Stimulated activated CD4-positive, alpha-beta T cell treated with anti-CD3 and anti-CD28 coated beads, Interleukin-1b, Interleukin-23, amount 100 ng/mL, for 1 hour (primary cell): ENCODE measurements around the gene TXNRD2.
A peak's percentile ranks its signal among the peaks of the same experiment; 100 is the strongest.

Source experiments
- DNase-seq, 2 donors: peaks; one replicate each; pipeline ENCODE4 v3.0.0-alpha.2; 2020; ENCODE audit warnings: low read depth in 2 of 2

Gene TXNRD2

DNA sequence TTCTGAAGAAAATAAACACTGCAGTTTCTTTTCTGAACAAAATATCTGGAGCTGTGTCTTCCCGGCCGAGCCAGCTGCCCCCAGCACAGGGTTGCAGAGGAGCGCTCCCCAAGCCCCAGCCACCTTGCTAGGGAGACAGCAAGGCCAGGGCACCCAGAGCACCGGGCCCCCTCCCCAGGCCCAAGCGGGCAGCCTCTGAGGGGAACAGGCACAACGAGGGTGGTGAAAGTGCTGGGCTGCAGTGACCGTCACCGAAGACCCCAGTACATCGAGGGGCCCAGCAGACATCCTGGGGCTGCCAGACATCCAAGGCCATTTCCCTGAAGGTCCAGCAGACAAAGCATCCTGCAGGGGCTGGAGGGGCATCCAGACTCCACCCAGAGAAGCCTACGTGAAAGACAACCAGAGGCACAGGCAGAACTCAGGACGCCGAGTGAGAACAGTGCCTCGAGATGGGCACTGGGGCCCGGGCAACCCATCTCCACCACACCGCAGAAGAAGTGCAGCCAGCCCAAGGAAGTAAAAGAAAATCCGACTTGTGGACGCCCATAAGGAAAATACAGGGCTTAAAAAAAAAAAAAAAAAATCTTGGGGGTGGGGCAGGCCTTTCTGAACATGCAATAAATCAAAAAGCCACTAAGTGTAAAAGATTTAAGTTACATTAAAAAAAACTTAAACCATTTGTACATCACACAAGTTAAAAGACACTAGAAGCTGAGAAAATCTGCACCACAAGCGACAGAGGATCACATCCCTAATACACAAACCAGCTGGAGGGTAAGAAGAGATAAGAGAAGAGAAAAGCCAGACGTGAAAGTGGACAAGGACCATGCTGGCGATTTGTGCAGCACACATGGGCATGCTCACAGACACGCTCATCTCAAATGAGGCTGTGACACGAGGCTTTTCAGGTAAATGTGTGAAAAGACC is 36.0 kb downstream of the TXNRD2 start:
- DNase-seq, result no peak

DNA sequence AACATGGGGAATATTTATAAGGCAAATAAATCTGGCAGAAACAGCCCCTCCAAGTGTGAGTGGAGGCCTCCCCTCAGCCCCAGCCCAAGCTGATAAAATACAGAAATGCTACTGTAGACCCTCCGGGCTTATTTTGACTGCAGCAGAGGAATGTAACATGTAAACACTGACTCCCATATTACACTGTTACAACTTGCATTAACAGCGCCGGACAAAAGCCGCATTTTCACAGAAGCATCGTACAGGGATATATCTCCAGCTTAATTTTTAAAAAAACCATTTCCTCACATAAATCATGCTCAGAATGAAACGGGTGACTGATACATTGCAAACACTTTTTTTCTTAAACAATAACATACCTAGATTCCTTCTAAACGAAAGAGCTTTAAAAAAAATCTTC is 36.7 kb downstream of the TXNRD2 start:
- no peak for DNase-seq

DNA sequence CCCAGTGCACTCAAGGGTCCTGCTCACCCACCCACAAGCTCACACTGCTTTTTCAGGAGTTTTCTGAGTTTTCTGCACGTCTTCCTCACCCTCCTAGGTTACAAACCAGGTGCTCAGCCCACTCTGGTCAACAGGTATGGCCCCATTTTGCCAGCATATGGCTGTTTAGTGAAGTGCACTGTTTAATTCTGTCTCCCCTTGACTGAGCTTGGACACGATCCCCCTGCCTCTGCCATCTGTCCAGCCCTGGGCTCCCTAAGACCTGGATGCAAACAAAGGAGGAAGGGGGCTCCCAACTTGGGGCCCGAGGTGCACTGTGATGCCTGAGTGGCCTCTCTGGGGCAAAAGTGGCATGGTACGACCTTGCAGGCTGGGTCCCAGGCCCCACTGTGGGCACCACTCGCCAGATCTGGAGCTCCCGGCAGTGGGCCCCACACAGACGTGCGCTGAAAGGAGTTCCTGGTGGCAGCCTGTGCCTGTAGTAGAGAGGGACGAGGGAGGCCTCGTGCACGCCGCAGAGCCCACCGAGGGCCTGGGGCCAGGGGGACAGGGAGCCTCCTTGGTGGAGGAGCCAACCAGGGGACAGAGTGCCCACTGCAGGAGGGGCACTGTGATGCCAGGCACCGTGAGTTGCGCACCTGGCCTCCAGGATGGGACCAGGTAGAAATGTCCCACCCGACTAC is 37.3 kb downstream of the TXNRD2 start:
- no peak for DNase-seq

DNA sequence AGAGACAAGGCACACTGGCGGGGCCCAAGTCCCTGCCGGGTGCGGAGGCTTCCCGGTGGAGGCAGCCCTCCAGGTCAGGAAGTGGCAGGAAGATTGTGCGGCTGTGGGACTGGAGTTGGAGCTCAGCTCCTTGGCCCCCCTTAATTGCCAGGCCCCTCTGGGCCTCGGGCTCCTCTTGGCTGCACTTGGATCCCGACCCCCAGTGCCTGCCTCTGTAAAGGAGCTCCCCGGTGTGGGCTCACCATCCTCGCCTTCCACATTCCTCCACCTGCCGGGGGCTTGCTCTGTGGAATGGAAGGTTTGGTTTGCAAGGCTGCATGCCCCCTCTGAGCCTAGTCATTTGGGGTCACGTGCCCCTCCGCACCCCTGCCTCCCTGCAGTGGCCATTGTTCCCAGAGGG is 38.1 kb downstream of the TXNRD2 start:
- DNase-seq, result no peak

DNA sequence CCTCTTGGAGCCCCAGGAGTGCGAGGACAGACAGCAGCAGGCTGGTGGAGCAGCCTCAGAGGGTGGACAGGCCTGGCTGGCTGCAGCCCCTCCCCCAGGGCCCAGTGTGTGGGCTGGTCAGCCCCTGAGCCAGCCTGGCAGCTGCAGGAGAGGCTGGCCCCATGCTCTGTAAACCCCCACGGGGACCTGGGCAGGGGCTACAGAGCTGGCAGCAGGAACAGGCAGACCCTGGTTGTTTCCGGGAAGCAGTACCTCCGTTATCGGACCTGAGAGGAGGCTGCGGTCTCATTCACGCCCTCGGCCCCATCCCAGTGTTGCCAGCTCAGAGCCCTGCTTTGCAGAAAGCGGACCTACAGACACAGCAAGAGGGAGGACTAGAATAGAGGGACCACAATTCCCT is 38.6 kb downstream of the TXNRD2 start:
- no peak for DNase-seq

DNA sequence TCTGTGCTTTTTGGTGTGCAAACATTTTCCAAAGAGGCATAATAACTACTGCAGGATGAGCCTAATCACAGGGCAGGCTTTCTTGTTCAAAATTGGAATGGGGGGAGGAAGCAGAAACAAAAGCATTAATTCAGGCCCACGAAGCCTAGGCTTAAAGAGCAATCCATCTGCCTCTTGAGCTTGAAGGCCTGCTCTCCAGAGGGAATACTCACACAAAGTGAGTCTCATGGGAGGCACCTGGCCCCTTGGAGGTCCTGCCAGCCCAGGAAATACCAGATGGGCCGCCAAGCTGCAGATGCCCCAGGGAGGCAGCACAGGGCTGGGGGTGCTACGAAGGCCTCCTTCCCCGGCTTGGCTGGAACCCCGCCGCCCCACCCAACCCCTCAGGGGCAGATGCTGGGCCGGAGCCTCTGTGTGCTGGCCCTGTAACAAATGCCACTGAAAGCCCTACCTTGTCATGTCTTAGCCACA is 39.3 kb downstream of the TXNRD2 start:
- DNase-seq, result no peak

DNA sequence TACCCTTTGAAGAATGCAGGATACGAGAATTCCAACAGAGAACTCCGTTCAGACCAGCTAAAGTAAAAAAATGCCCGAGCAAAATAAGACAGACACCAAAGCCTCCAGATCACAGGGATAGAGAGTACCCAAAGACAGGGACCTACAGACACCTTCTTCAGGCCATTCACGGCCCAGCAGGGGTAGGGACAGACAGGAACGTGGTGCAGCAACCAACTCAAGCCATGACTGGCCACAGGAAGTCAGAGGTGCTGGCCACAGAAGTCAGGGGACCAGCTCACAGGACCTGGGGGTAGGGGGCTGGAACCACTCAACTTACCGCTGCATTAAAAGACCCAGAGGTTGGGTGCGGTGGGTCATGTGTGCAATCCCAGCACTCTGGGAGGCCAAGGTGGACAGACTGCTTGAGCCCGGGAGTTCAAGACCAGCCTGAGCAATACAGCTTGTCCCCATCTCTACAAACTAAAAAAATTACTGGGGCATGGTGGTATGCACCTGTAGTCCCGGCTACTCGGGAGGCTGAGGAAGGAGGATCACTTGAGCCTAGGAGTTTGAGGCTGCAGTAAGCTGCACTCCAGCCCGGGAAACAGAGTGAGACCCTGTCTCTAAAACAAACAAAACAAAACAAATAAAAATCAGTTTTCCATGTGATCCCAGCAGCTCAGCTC is 39.9 kb downstream of the TXNRD2 start:
- DNase-seq, result no peak

DNA sequence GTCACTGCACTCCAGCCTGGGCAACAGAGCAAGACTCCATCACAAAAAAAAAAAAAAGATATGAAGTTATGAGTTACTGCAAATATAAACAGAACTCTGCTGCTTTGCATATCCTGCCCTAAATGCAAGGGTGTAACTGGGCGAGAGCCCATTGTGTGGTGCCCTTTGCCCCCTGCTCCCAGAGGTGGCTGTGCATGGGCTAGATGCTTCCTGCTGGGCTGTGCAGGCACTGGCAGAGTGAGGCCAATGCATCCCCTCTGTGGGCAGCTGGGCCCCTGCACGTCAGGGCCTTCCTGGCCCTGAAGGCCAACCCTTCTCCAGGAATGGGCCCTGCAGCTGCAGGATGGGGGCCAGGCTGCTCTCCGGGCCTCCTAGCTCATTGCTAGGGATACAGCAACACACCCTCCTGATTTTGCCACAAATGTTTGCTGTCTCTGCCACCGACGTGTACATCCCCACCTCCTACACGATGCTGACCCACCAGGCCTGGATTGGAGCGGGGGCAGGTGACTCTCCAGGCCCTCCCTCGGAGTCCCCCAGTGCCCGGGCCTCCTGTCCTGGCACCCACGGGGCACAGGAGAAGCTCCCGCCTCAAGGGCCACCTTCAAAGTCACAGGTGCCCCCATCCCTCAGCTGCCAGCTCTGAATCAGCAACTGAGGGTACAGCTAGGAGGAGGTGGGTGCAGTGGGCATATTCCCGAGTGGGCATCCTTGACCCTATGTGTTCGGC is 40.7 kb downstream of the TXNRD2 start:
- DNase-seq, result no peak

DNA sequence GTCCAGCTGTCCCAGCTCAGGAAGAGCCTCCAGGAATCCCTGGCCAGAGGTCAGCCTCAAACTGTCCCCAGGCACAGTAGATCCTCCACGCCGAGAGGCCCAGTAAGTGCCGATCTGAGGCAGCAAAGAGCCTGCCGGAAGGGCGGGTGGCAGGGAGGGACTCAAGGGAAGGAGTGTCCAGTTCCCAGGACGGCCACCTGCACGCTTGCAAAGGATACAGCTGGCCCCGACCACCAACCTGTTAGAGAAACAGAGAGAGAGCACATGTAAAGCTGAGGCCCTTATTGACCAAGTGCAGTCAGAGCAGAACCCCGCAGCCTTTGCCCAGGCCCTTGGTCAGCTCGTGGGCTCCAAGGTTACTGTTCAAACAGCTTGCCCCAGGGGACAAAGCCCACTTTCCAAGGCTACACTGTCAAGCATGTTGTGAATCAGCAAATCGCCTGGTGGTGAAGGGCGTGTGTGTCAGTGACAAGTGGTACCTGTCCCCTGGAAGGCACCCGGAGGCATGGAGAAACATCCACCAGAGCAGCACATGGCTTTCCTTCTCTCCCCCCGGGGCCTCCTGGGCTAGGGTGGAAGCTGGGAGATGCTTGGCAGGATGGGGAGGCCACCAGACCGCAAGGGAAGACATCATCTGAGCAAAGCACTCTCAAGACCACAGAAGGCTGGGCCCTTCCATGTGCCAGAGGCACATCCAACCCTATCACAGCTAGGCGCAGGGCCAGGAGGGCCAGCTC is 42.6 kb downstream of the TXNRD2 start:
- no peak for DNase-seq

DNA sequence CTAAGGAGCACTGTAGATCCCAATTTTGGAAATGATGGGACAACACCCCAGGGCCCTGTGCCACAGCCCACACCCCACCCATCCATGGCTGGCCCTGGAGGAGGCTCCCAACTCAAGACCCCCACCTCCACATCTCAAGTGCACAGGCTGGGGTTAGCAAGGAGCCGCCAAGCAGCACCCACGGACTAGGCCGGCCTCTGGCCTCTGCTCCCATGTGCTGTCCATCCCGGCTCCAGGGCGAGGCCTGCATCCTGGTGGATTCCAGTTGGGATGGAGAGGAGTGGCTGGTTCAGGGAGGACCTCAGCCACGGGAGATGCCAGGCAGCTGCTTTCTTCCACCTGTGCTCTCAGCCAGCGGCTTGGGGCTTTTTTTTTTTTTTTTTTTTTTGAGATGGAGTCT is 43.5 kb downstream of the TXNRD2 start:
- DNase-seq, result no peak

DNA sequence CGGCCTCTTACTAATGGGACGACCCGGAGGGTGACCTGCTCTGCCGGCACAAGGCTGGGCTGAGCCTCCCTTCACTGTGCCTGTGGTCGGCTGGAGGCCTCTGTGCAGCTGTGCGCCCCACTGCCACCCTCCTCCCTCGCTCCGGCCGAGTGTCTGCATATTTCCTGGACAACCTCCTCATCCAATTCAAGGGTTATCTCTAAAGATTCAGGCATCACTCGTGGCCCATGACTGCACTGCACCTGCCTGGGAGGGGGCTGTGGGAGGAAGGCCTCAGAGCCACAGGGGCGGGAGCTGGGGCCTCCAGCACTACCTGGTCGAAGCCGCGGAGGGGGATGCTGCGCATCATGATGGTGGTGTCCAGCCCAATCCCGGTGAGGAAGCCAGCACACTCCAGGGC is 43.9 kb downstream of the TXNRD2 start:
- DNase-seq, result no peak

DNA sequence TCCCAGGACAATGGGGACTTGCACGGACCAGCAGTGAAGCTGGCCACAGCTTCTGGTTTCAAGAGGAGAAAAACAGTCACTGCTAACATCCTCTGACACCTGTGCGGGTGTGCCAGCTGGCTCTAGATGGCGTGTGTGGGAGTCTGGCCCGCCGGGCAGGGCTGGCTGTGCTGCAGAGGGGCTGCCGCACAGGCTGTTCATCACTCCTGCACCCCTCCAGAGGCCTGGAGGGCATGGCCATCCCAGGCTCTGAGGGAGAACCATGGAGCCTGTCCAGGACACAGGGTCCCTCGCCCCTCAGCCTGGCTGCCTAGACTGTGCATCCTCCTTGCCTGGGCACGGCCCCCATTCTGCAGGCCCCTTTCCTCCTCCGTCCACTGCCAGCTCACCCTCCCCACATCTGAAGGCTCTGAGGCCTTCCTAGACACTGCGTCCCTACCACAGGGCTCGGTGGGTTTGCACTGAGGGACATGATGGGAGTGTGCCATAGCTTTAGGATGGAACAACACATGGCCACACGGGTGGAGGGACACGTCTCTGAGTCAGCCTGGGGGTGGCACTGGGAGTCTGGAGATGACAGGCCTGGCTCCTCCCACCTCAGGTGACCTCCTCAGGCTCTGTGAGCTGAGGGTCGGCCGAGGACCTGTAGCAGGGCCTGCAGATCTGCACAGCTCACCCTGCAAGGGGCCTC is 44.8 kb downstream of the TXNRD2 start:
- DNase-seq, result no peak

DNA sequence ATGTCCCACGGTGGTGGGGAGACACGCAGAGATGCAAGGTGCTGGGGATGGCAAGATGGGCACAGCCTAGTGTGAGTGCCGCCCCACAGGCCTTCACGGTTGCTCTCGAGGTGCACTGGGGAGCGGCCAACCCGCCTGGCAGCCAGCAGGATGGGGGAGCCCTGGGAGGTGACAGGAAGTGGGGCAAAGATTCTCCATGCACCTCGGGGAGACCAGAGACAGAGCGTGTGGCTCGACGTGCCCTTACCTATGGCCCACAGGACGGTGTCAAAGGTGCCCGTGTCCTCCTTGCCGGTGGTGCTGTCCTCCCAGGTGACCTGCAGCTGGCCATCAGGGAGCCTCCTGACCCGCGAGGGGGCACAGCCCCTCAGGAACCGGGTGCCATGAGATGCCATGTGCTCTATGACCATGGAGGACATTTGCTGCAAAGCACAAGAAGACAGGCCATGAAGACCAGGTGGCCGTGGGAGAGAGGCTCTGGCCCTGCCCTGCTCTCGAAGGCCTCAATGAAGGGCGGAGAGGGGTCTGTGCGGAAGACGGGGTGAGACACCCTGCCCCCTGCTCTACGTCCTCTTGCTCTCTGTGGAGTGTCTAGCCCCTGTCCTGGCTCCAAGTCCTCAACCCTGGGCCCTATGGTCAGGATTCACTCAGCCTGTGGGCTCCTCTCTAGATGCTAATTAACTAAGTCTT is 46.3 kb downstream of the TXNRD2 start:
- no peak for DNase-seq

DNA sequence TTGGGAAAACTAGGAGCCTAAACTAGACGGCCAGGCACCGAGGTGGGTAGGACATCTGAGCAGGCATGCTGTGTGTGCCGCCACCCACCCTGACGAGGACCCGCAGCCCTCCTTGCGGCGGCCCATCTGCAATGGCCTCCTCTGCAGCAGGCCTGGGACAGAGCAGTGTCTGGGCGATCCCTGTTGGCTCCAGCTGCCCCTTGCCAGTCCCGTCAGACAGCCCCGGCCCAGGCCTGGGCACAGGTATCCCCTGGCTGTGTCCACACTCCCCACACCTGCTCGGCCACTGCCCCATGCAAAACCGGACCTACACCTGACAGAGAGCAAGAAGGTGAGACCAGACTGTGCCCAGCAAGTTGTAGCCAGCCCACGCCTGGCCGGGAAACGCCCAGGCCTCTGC is 48.3 kb downstream of the TXNRD2 start:
- no peak for DNase-seq

DNA sequence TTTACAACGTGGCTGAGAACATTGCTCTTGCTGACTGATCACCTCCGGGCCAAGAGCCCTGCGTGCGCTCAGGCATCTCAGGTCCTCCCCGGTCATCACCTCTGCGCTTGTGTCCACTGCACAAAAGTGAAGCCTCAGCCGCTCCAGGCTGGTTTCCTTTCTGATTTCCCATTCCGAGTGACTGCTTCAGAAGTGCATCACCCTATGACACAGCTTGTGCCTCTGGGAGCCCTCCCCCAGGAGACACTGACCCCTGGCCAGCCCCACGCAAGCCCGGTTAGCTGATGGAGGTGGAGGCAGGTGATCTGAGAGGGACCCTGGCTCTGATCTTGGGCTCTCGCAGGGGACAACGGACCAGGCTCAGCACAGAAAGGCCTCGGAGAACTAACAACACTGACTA is 48.7 kb downstream of the TXNRD2 start:
- no peak for DNase-seq

DNA sequence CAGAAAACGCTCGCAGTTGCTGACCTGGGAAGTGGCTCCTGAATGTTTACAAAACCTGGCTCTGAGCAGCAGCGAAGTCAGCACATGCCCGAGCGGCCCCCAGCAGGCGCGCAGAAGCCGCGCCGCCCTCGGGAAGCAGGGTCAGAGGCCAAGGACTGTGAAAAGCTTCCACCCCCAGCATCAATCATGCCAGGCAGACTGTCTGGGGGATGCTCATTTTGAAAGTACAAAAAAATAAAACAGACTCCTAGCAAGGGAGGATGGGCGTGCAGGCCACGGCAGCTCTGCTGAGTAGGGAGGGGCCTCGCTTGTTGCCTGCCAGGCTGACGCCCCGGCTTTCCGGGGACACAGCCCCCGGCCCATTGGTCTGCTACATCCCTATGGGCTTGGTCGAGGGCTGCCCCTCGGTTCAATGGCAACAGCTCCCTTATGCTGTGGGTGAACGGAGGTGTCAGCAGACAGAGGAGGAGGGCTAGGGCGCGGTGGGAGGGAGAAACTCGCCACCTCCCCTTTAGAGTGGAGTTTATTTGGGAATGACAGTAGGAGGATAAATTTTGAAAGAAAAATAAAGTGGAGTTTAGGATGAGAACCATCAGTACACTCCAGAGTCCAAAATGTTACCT is 49.2 kb downstream of the TXNRD2 start:
- peak in 1 of 2 donors; percentile 26 for DNase-seq

DNA sequence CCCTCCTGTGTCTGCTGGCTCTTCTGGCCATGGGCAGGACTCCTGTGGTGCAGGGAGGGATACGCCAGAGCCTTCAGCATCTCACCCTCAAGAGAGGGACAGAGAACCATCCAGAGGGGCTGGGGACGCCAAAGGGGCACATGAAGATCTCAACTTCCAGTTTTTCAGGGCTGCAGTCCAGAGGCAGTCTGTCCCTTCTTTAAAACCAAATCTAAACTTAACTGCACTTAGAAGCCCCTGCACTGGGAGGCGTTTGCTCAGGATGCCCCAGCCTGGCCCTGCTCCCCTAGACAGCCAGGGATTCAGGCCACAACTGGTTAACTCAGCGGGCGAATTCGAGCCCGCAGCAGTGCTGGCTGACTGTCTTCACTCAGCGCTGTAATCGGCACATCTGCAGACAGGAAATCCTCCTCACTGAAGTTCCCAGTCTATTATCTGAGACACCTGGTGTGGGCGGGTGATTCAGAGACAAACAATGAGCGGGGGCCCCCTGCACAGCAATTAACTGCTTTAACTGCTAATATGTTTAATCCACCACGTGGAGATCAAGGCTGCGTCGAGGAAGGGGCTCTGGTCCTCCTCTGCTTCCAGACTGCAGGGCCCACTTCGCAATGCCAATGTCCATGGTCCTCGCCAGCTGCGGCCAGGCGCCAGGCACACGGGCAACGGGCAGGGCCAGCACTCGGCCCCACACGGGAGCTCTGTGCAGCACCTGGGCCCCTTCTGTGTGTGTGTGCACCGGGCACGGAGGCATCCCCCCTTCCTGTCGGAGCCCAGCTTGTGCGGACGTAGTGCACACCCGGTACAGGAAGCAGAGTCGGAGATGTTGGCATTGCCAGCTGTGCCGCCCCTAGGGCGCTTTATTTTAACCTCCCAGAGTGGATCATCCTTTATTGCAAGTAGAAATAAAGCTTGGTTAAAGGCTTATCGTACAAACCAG is 50.0 kb downstream of the TXNRD2 start:
- DNase-seq, result peak; percentile 63 to 66
